Keratinocyte (primary cell): ENCODE results near the gene HJV. TPM values are rescaled to one million over a fixed set of nuclear protein-coding genes. Genes with fewer than 3 reads are reported as not detected.

Source experiments
- DNase-seq: peaks from one replicate; pipeline ENCODE4 v3.0.0-alpha.2; 2011; ENCODE audit warnings: low read depth, missing footprints, low spot score
- FAIRE-seq: peaks from 2 replicates; lab custom pipeline; 2011; peaks lifted over from hg19 to GRCh38; lab: Jason Lieb, UNC
- H2AFZ ChIP-seq: 2 replicates; pipeline ENCODE4 v1.6.0; 2012; ENCODE audit warnings: low read length, control low read depth, inconsistent platforms; ENCODE audit not compliant: control insufficient read depth
- H3K27ac ChIP-seq: 2 replicates; pipeline ENCODE4 v1.5.1; 2011; ENCODE audit warnings: low read length; ENCODE audit not compliant: control insufficient read depth, insufficient read depth
- H3K27me3 ChIP-seq: 3 replicates; pipeline ENCODE4 v1.6.0; 2011; ENCODE audit warnings: low read length; ENCODE audit not compliant: control insufficient read depth, insufficient read depth; ENCODE audit errors: extremely low read depth
- H3K36me3 ChIP-seq, 2 experiments: 2 replicates in 1 of 2; 3 replicates in 1 of 2; pipeline ENCODE4 v1.5.1; 2011; ENCODE audit warnings: low read length in 2 of 2, mild to moderate bottlenecking in 1 of 2; ENCODE audit not compliant: control insufficient read depth in 2 of 2, insufficient read depth in 2 of 2; ENCODE audit errors: extremely low read depth in 1 of 2
- H3K4me1 ChIP-seq: 3 replicates; pipeline ENCODE4 v1.5.1; 2011; ENCODE audit warnings: low read length; ENCODE audit not compliant: control insufficient read depth, insufficient read depth; ENCODE audit errors: extremely low read depth
- H3K4me2 ChIP-seq: 3 replicates; pipeline ENCODE4 v1.6.0; 2011; ENCODE audit warnings: low read depth, low read length; ENCODE audit not compliant: control insufficient read depth, insufficient read depth; ENCODE audit errors: extremely low read depth
- H3K4me3 ChIP-seq, 3 experiments: fragments of 200-600 bp in 1 of 3; sonication (generic) in 1 of 3; 2 replicates in 2 of 3; 3 replicates in 1 of 3; pipeline ENCODE4 v1.5.1; 2011 to 2016; ENCODE audit warnings: low read length in 3 of 3, mild to moderate bottlenecking in 3 of 3, control low read depth in 2 of 3, inconsistent platforms in 1 of 3, low read depth in 1 of 3, mixed read lengths in 1 of 3, mixed run types in 1 of 3, moderate library complexity in 1 of 3; ENCODE audit not compliant: control insufficient read depth in 2 of 3, insufficient read depth in 2 of 3; ENCODE audit errors: extremely low read depth in 1 of 3
- H3K79me2 ChIP-seq: 2 replicates; pipeline ENCODE4 v1.6.0; 2012; ENCODE audit warnings: low read length; ENCODE audit not compliant: control insufficient read depth, insufficient read depth
- H3K9ac ChIP-seq: 3 replicates; pipeline ENCODE4 v1.6.0; 2011; ENCODE audit warnings: low read length; ENCODE audit not compliant: control insufficient read depth, insufficient read depth; ENCODE audit errors: extremely low read depth
- H3K9me1 ChIP-seq: 3 replicates; pipeline ENCODE4 v1.6.0; 2011; ENCODE audit warnings: low read length; ENCODE audit not compliant: control insufficient read depth, insufficient read depth; ENCODE audit errors: extremely low read depth
- H3K9me3 ChIP-seq: 2 replicates; pipeline ENCODE4 v1.5.1; 2012; ENCODE audit warnings: low read depth, low read length; ENCODE audit not compliant: control insufficient read depth
- H4K20me1 ChIP-seq: 3 replicates; pipeline ENCODE4 v1.6.0; 2011; ENCODE audit warnings: low read length; ENCODE audit not compliant: control insufficient read depth, insufficient read depth; ENCODE audit errors: extremely low read depth
- CTCF ChIP-seq, 3 experiments: IDR thresholded peaks in 1 of 3; conservative IDR thresholded peaks in 1 of 3; optimal IDR thresholded peaks in 1 of 3; 2 replicates in 2 of 3; 3 replicates in 1 of 3; pipeline versions ENCODE3 to v1.5.1; 2011; ENCODE audit warnings: low read length in 3 of 3, mild to moderate bottlenecking in 3 of 3, moderate library complexity in 2 of 3, control low read depth in 1 of 3, inconsistent platforms in 1 of 3; ENCODE audit not compliant: insufficient read depth in 2 of 3; ENCODE audit errors: extremely low read depth in 1 of 3
- EZH2 ChIP-seq: IDR thresholded peaks from one replicate; pipeline ENCODE4 v1.6.1; 2012; ENCODE audit warnings: inconsistent platforms, mild to moderate bottlenecking, low read length, moderate library complexity
- dilution Hi-C: fragments of 300-500 bp; cut with MboI; formaldehyde crosslinking; loops from one replicate; pipeline ENCODE4 v1.7.0; 2020; ENCODE audit warnings: low sequenced_read_pairs; ENCODE audit not compliant: extremely low pct_ligation_motif_present
- polyA plus RNA-seq, 5 experiments: library from polyadenylated mRNA; depleted of rRNA in 3 of 5; stranded (reverse) in 3 of 5; stranded (forward) in 1 of 5; unstranded in 1 of 5; fragments of >200 nt; gene quantifications; 1 replicate in 1 of 5; 2 replicates in 3 of 5; 3 replicates in 1 of 5; pipeline versions ENCODE4 v1.2.1 to v1.2.3, GENCODE V29; 2011 to 2012; ENCODE audit warnings: missing spikeins in 2 of 5, low read depth in 1 of 5, low replicate concordance in 1 of 5

HJV gene
- polyA plus RNA-seq, 1 donor (not counting 4 experiments of a cell fraction or from before 2014, with no cell fraction given): not detected

GRCh38 chr1:146022403-146023127, 1.0 kb upstream of the HJV start:
- DNase-seq (no peak), FAIRE-seq (no peak)
- Histone ChIP-seq H3K79me2 (no peaks in the 10 kb centered on the region), H3K9ac (no peak overlapping the region), H3K9me3 (no peaks in the 10 kb centered on the region), H3K4me3 (no peak overlapping the region), H3K36me3 (no peaks in the 10 kb centered on the region), H3K27ac (no peak overlapping the region), H3K4me2 (no peak overlapping the region), H4K20me1 (no peaks in the 10 kb centered on the region), H3K27me3 (peaks cover 46% of the 10 kb centered on the region), H3K4me1 (no peaks in the 10 kb centered on the region), H2AFZ (no peak overlapping the region), H3K9me1 (no peaks in the 10 kb centered on the region)
- dilution Hi-C loops: no loop called here
- TF ChIP-seq CTCF (optimal IDR thresholded peaks at IDR 0.05 in 1 of 3, IDR thresholded peaks at IDR 0.05 in 1 of 3, conservative IDR thresholded peaks at IDR 0.05 in 1 of 3; ENCODE audit: extremely low read depth in 1 of 3, insufficient read depth in 2 of 3, low read length in 3 of 3) (no peak), EZH2 (no peak)

GRCh38 chr1:146021050-146021445, 487 bp downstream of the HJV start:
- no peak overlapping the region for H3K4me2 ChIP-seq
- no peaks in the 10 kb centered on the region for H4K20me1 ChIP-seq
- no peak for FAIRE-seq
- no peaks in the 10 kb centered on the region for H3K4me1 ChIP-seq
- no peaks in the 10 kb centered on the region for H3K36me3 ChIP-seq
- H3K9me1 ChIP-seq: no peaks in the 10 kb centered on the region
- no peaks in the 10 kb centered on the region for H3K9me3 ChIP-seq
- H3K27me3 ChIP-seq: peaks cover 50% of the 10 kb centered on the region
- H2AFZ ChIP-seq: no peak overlapping the region
- TF ChIP-seq EZH2 (no peak), CTCF (optimal IDR thresholded peaks at IDR 0.05 in 1 of 3, IDR thresholded peaks at IDR 0.05 in 1 of 3, conservative IDR thresholded peaks at IDR 0.05 in 1 of 3; ENCODE audit: extremely low read depth in 1 of 3, insufficient read depth in 2 of 3, low read length in 3 of 3) (no peak)
- H3K79me2 ChIP-seq: no peaks in the 10 kb centered on the region
- dilution Hi-C loops: no loop called here
- no peak overlapping the region for H3K27ac ChIP-seq
- H3K4me3 ChIP-seq: no peak overlapping the region
- H3K9ac ChIP-seq: no peak overlapping the region
- DNase-seq: no peak
